ENCODE measurements around the gene ULBP1.
"Not testable (repeated sequence)": the region's sequence is repeated elsewhere in the genome, so short reads cannot be mapped to it uniquely, and the experiment has no call there.

DNA sequence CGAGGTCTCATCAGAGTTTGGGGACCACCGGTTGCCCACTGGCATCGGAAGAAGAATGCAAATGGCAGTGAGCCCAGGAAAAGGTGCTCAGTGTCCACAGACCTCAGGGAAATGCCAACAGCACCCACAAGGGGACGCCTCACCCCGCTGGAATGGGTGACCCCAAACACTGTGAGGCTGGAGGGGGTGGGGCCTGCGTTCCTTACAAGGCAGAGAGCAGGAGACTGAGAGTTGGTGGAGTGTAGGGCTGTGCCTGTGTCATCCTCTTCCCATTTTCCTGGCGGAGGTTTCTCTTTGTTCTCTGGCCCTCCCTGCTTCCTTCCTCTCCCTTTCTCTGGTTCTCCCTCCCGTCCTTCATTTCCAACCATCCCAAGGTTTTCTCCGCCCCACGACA, 9.8 kb upstream of the ULBP1 start:
- not testable (repeated sequence) for TF ChIP-seq CTCF (IDR thresholded peaks at IDR 0.05; ENCODE audit: insufficient read depth, low read length, poor library complexity, severe bottlenecking); EZH2phosphoT487 (conservative IDR thresholded peaks at IDR 0.05; ENCODE audit: low read length)
